Measurements from ENCODE around the gene TBC1D22A.

- TF ChIP-seq CTCF (IDR thresholded peaks at IDR 0.05 in 2 of 3, conservative IDR thresholded peaks at IDR 0.05 in 1 of 3; ENCODE audit: control insufficient read depth in 2 of 3, extremely low read depth in 1 of 3, insufficient read depth in 1 of 3, low read depth in 3 of 3, low read length in 3 of 3): no peak
- TF ChIP-seq NBN (IDR thresholded peaks at IDR 0.05): no peak
- no peak for TF ChIP-seq FOS (IDR thresholded peaks at IDR 0.05; ENCODE audit: borderline replicate concordance, extremely low read depth, insufficient read length)
- no peak for TF ChIP-seq CHD2 (IDR thresholded peaks at IDR 0.05; ENCODE audit: borderline replicate concordance, low read depth, low read length)
- no peak for TF ChIP-seq RELA (IDR thresholded peaks at IDR 0.05; ENCODE audit: borderline replicate concordance, partially characterized antibody)
- no peak for TF ChIP-seq POLR2A (IDR thresholded peaks at IDR 0.05; ENCODE audit: low read depth, low read length)
- TF ChIP-seq TAF1 (IDR thresholded peaks at IDR 0.05; ENCODE audit: borderline replicate concordance, low read depth, low read length): no peak
- TF ChIP-seq TCF12 (IDR thresholded peaks at IDR 0.05; ENCODE audit: low read depth, low read length): no peak
These were observed 400.4 kb downstream of the TBC1D22A start for GRCh38 chr22:47162865-47163264.

Data from GM12878 (cell line).